Omental fat pad (tissue), 4 donors: ENCODE results near the gene TMEM51. TPM values are rescaled to one million over a fixed set of nuclear protein-coding genes. Genes with fewer than 3 reads are reported as not detected.

Source experiments
- ATAC-seq: fragments of 150-250 bp; one replicate; pipeline ENCODE4 v1.9.1; 2016; ENCODE audit warnings: mild to moderate bottlenecking, moderate library complexity; ENCODE audit not compliant: low FRiP score
- DNase-seq: peaks from one replicate; pipeline ENCODE4 v3.0.0-alpha.2; 2019; ENCODE audit warnings: low spot score
- total RNA-seq, 4 donors: library from RNA; depleted of rRNA; stranded (reverse); fragments of >200 nt; gene quantifications; one replicate each; pipeline ENCODE4 v1.1.0, GENCODE V29; 2016
- TF ChIP-seq, protein P1 (sequence below), 3 donors: fragments of 450-650 bp; IDR thresholded peaks; one replicate each; pipeline ENCODE4 v1.5.1; 2016 to 2017; ENCODE audit warnings: antibody characterized with exemption in 3 of 3, mild to moderate bottlenecking in 3 of 3, moderate library complexity in 2 of 3

TMEM51 gene
- total RNA-seq, 4 donors from 2014 or later: 3.3 to 8.6 (median 4.4) TPM

DNA sequence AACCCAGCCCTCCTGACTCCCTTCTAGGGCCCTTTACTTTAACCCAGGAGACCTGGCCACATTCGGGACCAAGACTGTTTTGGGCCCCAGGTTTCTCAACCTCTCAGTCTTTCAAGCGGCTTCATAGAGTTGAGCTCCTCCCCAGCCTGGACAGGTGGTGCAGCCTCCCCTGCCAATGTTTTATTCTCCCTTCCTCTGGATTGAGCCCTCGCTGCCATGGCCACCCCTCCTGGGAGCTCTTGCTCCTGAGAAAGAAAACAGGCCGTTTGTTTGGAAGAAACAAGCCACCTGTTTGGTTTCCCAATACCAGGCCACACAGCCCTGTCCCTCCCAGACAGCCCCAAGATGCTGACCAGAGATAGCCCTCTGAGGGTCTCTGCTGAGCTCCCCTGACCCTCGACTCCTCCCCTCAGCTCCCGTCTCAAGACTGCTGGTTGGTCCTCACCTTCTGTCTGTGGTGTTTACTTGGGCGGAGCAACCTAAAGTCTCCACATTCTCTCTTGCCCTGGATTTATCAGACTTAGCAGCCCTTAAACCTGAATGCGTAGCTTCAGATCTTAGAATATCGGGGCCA lies 3.3 kb downstream of the TMEM51 start:
- TF ChIP-seq, protein P1, sequence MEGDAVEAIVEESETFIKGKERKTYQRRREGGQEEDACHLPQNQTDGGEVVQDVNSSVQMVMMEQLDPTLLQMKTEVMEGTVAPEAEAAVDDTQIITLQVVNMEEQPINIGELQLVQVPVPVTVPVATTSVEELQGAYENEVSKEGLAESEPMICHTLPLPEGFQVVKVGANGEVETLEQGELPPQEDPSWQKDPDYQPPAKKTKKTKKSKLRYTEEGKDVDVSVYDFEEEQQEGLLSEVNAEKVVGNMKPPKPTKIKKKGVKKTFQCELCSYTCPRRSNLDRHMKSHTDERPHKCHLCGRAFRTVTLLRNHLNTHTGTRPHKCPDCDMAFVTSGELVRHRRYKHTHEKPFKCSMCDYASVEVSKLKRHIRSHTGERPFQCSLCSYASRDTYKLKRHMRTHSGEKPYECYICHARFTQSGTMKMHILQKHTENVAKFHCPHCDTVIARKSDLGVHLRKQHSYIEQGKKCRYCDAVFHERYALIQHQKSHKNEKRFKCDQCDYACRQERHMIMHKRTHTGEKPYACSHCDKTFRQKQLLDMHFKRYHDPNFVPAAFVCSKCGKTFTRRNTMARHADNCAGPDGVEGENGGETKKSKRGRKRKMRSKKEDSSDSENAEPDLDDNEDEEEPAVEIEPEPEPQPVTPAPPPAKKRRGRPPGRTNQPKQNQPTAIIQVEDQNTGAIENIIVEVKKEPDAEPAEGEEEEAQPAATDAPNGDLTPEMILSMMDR (IDR thresholded peaks at IDR 0.05): no peak
- DNase-seq (no peak), ATAC-seq (no peak)

DNA sequence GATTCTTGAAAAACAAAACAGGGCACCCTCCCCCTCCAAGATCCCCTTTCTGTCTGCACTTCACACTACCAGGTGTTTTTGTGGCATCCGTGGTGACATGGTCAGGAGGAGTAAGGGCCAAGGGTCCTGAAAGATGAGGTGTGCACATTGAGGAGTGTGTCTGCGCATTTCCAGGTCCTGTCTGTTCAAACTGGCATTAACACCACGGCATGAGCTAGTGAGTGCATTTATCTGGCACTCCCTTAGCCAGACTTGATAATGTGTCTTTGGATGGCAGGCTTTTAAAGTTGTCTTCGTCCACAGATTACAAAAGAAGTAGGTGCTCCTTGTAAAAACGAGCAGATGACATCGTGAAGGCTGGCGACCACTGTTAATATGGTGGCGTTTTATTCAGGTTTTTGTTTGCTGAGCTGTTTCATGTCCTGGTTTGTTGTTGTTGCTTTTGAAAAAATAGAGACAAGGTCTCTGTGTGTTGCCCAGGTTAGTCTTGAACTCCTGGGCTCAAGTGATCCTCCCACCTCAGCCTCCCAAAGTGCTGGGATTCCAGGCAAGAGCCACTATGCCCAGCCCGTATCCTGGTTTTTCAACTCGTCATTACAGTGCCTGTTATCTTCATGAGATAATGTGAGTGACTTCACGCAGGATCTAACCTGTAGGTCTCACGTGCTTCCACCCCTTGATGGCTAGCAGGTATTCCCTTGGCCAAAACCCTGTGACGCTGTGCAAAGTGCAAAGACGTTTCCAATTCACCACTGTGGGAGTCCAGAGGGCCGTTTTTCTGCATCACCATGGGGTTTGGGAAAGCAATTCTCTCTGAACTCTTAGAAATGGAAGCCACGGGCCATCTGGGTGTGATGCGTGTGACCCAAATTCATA lies 4.2 kb downstream of the TMEM51 start:
- ATAC-seq: no peak
- DNase-seq: no peak
- TF ChIP-seq, protein P1 (IDR thresholded peaks at IDR 0.05): no peak

DNA sequence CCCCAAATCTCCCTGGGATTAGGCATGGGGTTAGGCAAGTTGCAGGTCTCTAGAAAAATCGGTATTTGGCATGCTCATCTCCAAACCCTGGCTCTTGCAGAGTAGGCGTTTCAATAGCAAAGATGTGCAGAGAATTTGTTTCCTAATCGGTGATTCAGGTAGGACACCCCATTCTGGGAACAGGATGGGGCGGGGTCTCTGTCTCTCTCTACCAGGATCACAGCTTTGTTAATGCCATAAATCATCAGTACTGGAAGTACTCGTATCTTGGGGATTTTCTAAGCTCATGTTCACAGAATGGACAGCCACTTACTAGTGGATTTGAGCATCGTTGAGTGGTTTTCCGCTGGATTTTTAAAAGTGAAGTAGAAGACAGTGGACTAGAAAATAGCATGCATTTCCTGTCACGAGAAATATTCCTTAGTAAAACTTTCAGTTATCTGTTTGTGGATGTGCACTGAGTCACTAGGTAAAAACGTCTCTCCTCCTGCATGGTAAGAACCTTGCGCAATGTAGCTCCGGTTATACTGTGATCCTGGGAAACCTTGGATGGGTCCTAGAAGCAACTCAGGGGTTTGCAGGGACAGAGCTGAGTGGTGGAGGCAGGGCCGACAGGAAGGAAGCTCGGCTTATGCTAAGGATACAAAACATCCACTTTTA lies 5.1 kb downstream of the TMEM51 start:
- TF ChIP-seq, protein P1 (IDR thresholded peaks at IDR 0.05): no peak
- DNase-seq (no peak), ATAC-seq (peak; percentile 49)

DNA sequence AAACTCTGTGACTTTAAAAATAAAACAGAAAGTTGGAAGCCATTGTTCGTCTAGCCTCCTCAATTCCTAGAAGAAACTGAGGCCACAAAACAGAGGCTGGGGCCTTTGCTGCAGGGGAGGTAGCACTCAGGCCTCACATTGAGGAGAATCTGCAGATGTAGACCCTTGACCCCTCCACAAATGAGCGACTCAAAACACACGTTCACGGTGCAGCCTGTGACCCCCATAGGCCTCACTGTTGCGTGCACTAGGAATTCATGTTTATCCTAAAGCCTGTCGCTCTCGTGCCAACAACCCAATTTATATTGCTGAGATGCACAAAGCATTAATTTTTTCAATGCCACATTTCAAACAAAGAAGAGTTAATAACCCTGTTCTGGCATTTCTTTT lies 5.6 kb downstream of the TMEM51 start:
- ATAC-seq (no peak), DNase-seq (no peak)
- TF ChIP-seq, protein P1 (IDR thresholded peaks at IDR 0.05): no peak

DNA sequence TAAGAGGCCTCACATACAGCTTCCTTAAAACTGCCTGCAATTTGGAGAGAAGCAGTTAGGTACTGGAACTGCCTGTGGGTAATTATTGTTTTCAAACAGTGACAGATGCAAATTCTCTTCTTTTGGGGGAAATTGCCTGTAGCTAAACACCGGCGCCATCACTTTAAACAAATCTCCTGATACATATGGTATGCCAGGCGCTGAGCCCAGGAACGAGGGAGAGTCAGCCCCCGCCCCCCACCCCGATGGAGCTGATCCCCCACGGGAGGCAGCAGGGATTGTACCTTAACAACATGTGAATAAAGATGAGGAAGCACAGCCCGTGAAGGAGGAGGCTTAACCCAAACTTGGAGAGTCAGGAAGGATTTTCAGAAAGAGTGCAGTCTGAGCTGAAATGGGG lies 7.1 kb downstream of the TMEM51 start:
- TF ChIP-seq, protein P1 (IDR thresholded peaks at IDR 0.05): no peak
- DNase-seq: no peak
- ATAC-seq: no peak

DNA sequence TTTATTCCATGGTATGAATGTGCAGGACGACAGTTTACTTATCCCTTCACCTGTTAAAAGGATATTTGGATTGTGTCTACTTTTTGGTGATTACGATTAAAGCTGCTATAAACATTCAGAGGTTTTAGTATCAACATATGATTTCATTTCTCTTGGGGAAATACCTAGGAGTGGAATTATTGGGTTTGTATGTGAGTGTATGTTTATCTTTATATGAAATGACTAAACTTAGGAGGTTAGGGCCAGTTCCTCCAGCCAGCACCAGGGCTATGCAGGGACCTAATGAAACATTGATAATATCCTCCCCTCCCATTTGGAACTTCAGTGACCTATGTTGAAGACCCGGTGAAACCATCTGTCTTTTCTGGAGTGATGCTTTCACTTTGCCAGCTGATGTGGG lies 13.8 kb downstream of the TMEM51 start:
- DNase-seq (no peak), ATAC-seq (no peak)
- TF ChIP-seq, protein P1 (IDR thresholded peaks at IDR 0.05): no peak
